ENCODE results near the gene ENPP1. TPM values are rescaled to one million over a fixed set of nuclear protein-coding genes. Genes with fewer than 3 reads are reported as not detected.

The ENPP1 gene
- total and polyA plus RNA-seq, 2 experiments from 2014 or later, result 34.2 to 53.7 TPM

GRCh38 chr6:131778169-131778568 is 29.7 kb upstream of the ENPP1 start:
- WGBS, 2 experiments (ENCODE audit: low coverage in 1 of 2, low lambda C conversion rate in 2 of 2, missing lambda C conversion rate in 2 of 2), result 32 to 67% methylated on average over 1 of the region's 1 CpG

DNA sequence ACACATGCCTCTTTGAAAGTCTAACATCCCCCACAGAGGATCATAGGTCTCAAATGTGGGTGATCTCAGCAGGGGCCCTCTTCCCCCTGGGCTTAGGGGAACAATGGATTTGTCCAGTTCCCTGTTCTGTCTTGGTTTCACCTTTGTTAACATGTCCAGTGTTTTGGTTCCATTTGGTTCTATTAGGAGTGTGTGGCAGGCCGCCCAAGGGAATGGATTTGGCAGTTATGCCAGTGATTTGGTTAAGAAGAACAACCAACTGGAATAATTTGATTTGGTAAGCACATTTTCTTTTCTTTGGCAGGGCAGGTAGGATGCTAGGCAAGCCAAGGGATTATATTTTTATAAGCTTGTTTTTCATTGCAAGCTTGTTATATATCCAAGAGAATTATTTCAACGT is 28.5 kb upstream of the ENPP1 start:
- no peak for TF ChIP-seq EZH2 (IDR thresholded peaks at IDR 0.05; ENCODE audit: insufficient read depth, poor library complexity, severe bottlenecking)
- no peak for TF ChIP-seq EZH2phosphoT487 (IDR thresholded peaks at IDR 0.05; ENCODE audit: insufficient read depth, low read depth)
- Histone ChIP-seq H3K79me2 (ENCODE audit: insufficient read depth) (no peaks in the 10 kb centered on the region), H3K4me1 (ENCODE audit: insufficient read depth) (peaks cover 2% of the 10 kb centered on the region), H2AFZ (no peak overlapping the region), H3K4me2 (ENCODE audit: unreplicated experiment) (no peak overlapping the region), H3K9me2 (ENCODE audit: insufficient read depth) (no peaks in the 10 kb centered on the region), H3K27ac (no peak overlapping the region), H3K27me3 (replicated peaks; ENCODE audit: insufficient read depth) (no peaks in the 10 kb centered on the region), H3K4me3 (no peak overlapping the region), H3K36me3 (ENCODE audit: low read depth) (no peaks in the 10 kb centered on the region), H3K9ac (no peak overlapping the region), H3K9me3 (ENCODE audit: low read depth) (no peaks in the 10 kb centered on the region), H3F3A (ENCODE audit: insufficient read depth) (no peaks in the 10 kb centered on the region), H4K20me1 (ENCODE audit: insufficient read depth) (no peaks in the 10 kb centered on the region)
- no peak for DNase-seq
- in situ Hi-C loops (cut with MboI), result no loop called here
- WGBS, 2 experiments (ENCODE audit: low coverage in 1 of 2, low lambda C conversion rate in 2 of 2, missing lambda C conversion rate in 2 of 2), result 41 to 46% methylated on average over 2 of the region's 2 CpGs

More at GRCh38 chr6:131778169-131778568, 29.7 kb upstream of the ENPP1 start:
- Histone ChIP-seq H3K27me3 (replicated peaks; ENCODE audit: insufficient read depth) (no peaks in the 10 kb centered on the region), H3K9me2 (ENCODE audit: insufficient read depth) (no peaks in the 10 kb centered on the region), H4K20me1 (ENCODE audit: insufficient read depth) (no peaks in the 10 kb centered on the region), H3K9me3 (ENCODE audit: low read depth) (no peaks in the 10 kb centered on the region), H2AFZ (no peak overlapping the region), H3K27ac (no peak overlapping the region), H3K79me2 (ENCODE audit: insufficient read depth) (no peaks in the 10 kb centered on the region), H3K4me2 (ENCODE audit: unreplicated experiment) (no peak overlapping the region), H3K4me3 (no peak overlapping the region), H3K9ac (no peak overlapping the region), H3K36me3 (ENCODE audit: low read depth) (no peaks in the 10 kb centered on the region), H3K4me1 (ENCODE audit: insufficient read depth) (no peaks in the 10 kb centered on the region; the same call in 1 of the 2 replicates), H3F3A (ENCODE audit: insufficient read depth) (no peaks in the 10 kb centered on the region)
- TF ChIP-seq EZH2phosphoT487 (IDR thresholded peaks at IDR 0.05; ENCODE audit: insufficient read depth, low read depth) (no peak), EZH2 (IDR thresholded peaks at IDR 0.05; ENCODE audit: insufficient read depth, poor library complexity, severe bottlenecking) (no peak)
- in situ Hi-C loops (cut with MboI), result no loop called here
- no peak for DNase-seq

DNA sequence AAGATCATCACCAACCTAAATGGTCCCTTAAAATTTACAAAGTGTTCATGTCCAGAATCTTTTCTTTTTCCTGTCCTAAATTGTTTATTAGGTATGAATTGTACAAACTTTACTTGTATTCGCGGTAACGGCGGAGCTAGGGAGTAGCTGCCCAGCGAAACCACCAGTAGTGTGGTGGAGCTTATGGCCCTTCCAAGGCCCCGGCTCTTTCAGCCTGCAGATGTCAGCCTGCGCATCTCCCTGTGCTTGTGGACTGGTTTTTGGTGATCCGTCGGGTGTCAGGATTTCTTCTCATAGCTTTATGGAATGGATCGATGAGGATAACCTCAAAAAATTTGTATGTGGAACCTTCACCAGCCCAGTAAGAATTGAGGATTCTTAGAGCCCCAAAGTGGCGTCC is 27.2 kb upstream of the ENPP1 start:
- TF ChIP-seq EZH2 (IDR thresholded peaks at IDR 0.05; ENCODE audit: insufficient read depth, poor library complexity, severe bottlenecking) (no peak), EZH2phosphoT487 (IDR thresholded peaks at IDR 0.05; ENCODE audit: insufficient read depth, low read depth) (no peak)
- in situ Hi-C loops (cut with MboI), result no loop called here
- DNase-seq, result no peak
- peaks cover 8% of the 10 kb centered on the region for H3K4me1 ChIP-seq (ENCODE audit: insufficient read depth)
- WGBS, 2 experiments (ENCODE audit: low coverage in 1 of 2, low lambda C conversion rate in 2 of 2, missing lambda C conversion rate in 2 of 2), result 97% methylated on average over 11 of the region's 11 CpGs
- H3K27me3 ChIP-seq (replicated peaks; ENCODE audit: insufficient read depth), result no peaks in the 10 kb centered on the region
- H3K27ac ChIP-seq, result no peak overlapping the region
- H2AFZ ChIP-seq, result no peak overlapping the region
- H3K9me3 ChIP-seq (ENCODE audit: low read depth), result no peaks in the 10 kb centered on the region
- no peak overlapping the region for H3K4me3 ChIP-seq
- no peaks in the 10 kb centered on the region for H3K9me2 ChIP-seq (ENCODE audit: insufficient read depth)
- no peaks in the 10 kb centered on the region for H3F3A ChIP-seq (ENCODE audit: insufficient read depth)
- no peak overlapping the region for H3K9ac ChIP-seq
- H4K20me1 ChIP-seq (ENCODE audit: insufficient read depth), result no peaks in the 10 kb centered on the region
- no peaks in the 10 kb centered on the region for H3K36me3 ChIP-seq (ENCODE audit: low read depth)
- H3K4me2 ChIP-seq (ENCODE audit: unreplicated experiment), result no peak overlapping the region
- H3K79me2 ChIP-seq (ENCODE audit: insufficient read depth), result no peaks in the 10 kb centered on the region

DNA sequence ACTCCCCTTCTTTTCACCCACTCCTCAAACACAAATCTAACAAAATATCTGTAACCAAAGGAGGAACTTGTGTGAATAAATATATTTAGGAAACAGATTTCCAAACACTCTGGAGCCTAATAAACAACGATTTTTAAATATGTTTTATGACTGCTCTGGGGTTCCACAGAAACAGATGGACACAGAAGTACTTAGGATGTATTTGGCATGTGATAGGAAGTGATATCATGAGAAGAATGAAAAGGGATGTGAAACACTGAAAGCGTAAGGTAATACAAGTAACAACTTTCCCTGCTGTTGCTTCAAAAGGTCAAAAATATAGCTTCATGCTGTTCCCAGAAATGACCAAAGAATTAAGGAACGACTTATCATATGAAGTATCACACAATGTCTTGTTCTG is 26.1 kb upstream of the ENPP1 start:
- Histone ChIP-seq H3K4me2 (ENCODE audit: unreplicated experiment) (no peak overlapping the region), H3K36me3 (ENCODE audit: low read depth) (no peaks in the 10 kb centered on the region), H3K27me3 (replicated peaks; ENCODE audit: insufficient read depth) (no peaks in the 10 kb centered on the region), H3F3A (ENCODE audit: insufficient read depth) (peaks cover 3% of the 10 kb centered on the region; the same call in 1 of the 2 replicates), H3K4me1 (ENCODE audit: insufficient read depth) (peaks cover 8% of the 10 kb centered on the region), H3K79me2 (ENCODE audit: insufficient read depth) (no peaks in the 10 kb centered on the region), H3K9ac (no peak overlapping the region), H4K20me1 (ENCODE audit: insufficient read depth) (no peaks in the 10 kb centered on the region), H3K27ac (no peak overlapping the region), H3K4me3 (no peak overlapping the region), H3K9me3 (ENCODE audit: low read depth) (no peaks in the 10 kb centered on the region), H2AFZ (no peak overlapping the region), H3K9me2 (ENCODE audit: insufficient read depth) (no peaks in the 10 kb centered on the region)
- TF ChIP-seq EZH2phosphoT487 (IDR thresholded peaks at IDR 0.05; ENCODE audit: insufficient read depth, low read depth) (no peak), EZH2 (IDR thresholded peaks at IDR 0.05; ENCODE audit: insufficient read depth, poor library complexity, severe bottlenecking) (no peak)
- 46 to 48% methylated on average over 3 of the region's 3 CpGs for WGBS, 2 experiments (ENCODE audit: low coverage in 1 of 2, low lambda C conversion rate in 2 of 2, missing lambda C conversion rate in 2 of 2)
- in situ Hi-C loops (cut with MboI), result no loop called here
- no peak for DNase-seq

DNA sequence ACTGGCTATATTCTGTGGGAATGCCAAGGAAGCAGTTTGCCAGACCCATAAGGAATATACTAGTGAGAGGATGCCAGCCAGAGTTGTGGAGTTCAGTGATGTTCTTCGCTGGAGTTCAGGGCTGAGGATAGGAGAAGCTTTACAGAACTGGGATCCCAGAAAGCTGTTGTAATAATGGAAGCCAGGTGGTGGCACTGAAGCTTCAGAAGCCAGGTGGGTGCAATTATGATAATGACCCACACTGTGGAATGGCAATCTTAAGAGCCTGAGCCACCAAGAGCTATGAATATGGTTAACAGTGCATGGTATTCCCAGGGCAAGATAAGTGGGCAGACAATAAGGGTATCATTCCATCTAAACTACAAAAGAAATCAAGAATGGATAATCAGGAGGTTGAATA is 25.1 kb upstream of the ENPP1 start:
- WGBS, 2 experiments (ENCODE audit: low coverage in 1 of 2, low lambda C conversion rate in 2 of 2, missing lambda C conversion rate in 2 of 2), result 73 to 80% methylated on average over 1 of the region's 1 CpG
- H3K4me3 ChIP-seq, result no peak overlapping the region
- in situ Hi-C loops (cut with MboI), result no loop called here

More for the DNA sequence above, 25.1 kb upstream of the ENPP1 start:
- Histone ChIP-seq H4K20me1 (ENCODE audit: insufficient read depth) (no peaks in the 10 kb centered on the region), H3K9ac (no peak overlapping the region), H3K27ac (no peak overlapping the region), H3K9me3 (ENCODE audit: low read depth) (no peaks in the 10 kb centered on the region), H3F3A (ENCODE audit: insufficient read depth) (peaks cover 12% of the 10 kb centered on the region; the same call in 1 of the 2 replicates), H3K79me2 (ENCODE audit: insufficient read depth) (no peaks in the 10 kb centered on the region), H3K27me3 (replicated peaks; ENCODE audit: insufficient read depth) (no peaks in the 10 kb centered on the region), H3K4me1 (ENCODE audit: insufficient read depth) (peaks cover 19% of the 10 kb centered on the region), H3K36me3 (ENCODE audit: low read depth) (no peaks in the 10 kb centered on the region), H2AFZ (no peak overlapping the region), H3K9me2 (ENCODE audit: insufficient read depth) (no peaks in the 10 kb centered on the region), H3K4me2 (ENCODE audit: unreplicated experiment) (no peak overlapping the region)
- DNase-seq, result no peak
- TF ChIP-seq EZH2phosphoT487 (IDR thresholded peaks at IDR 0.05; ENCODE audit: insufficient read depth, low read depth), result no peak
